ENCODE data around the gene RFTN1. TPM values are rescaled to one million over a fixed set of nuclear protein-coding genes. Genes with fewer than 3 reads are reported as not detected.

RFTN1 gene
- total and polyA plus RNA-seq, 9 of the 15 experiments (the other 6 are each of a cell fraction or from before 2014, with no cell fraction given), result 0.08 to 0.51 (median 0.11) TPM; not detected in 6

- TF ChIP-seq GABPB2 (CRISPR knock-in tag; conservative IDR thresholded peaks at IDR 0.05) (no peak), ZSCAN29 (IDR thresholded peaks at IDR 0.05) (no peak), STAT5A (IDR thresholded peaks at IDR 0.05; ENCODE audit: borderline replicate concordance, low read length) (peak; percentile 91), RBM22 (IDR thresholded peaks at IDR 0.05; ENCODE audit: low read depth, low read length, poor library complexity, severe bottlenecking) (no peak), ZNF77 (CRISPR knock-in tag; IDR thresholded peaks at IDR 0.05) (no peak), GABPB1 (CRISPR knock-in tag; IDR thresholded peaks at IDR 0.05) (0 out of 2 replicates have a peak, but pooled peaks have one; percentile 17), ZNF445 (CRISPR knock-in tag; IDR thresholded peaks at IDR 0.05; ENCODE audit: low read depth) (no peak), NUFIP1 (IDR thresholded peaks at IDR 0.05; ENCODE audit: partially characterized antibody) (no peak), HOXB6 (CRISPR knock-in tag; IDR thresholded peaks at IDR 0.05; ENCODE audit: borderline replicate concordance) (no peak), TOE1 (IDR thresholded peaks at IDR 0.05; ENCODE audit: borderline replicate concordance) (peak; percentile 70; the same call in 1 of the 2 replicates), TOE1 (CRISPR knock-in tag; IDR thresholded peaks at IDR 0.05; ENCODE audit: borderline replicate concordance, low read depth) (no peak), MLX (CRISPR knock-in tag; conservative IDR thresholded peaks at IDR 0.05) (no peak), RFX5 (IDR thresholded peaks at IDR 0.05; ENCODE audit: low read depth, low read length) (no peak), ESRRB (CRISPR knock-in tag; IDR thresholded peaks at IDR 0.05; ENCODE audit: borderline replicate concordance) (no peak), MTF1 (CRISPR knock-in tag; IDR thresholded peaks at IDR 0.05; ENCODE audit: borderline replicate concordance) (no peak), POLR3A (IDR thresholded peaks at IDR 0.05; ENCODE audit: borderline replicate concordance, extremely low read depth, insufficient read depth, insufficient read length) (no peak), RAD51 (IDR thresholded peaks at IDR 0.05; ENCODE audit: borderline replicate concordance, low read depth) (no peak), DNMT1 (IDR thresholded peaks at IDR 0.05) (no peak), LCOR (CRISPR knock-in tag; IDR thresholded peaks at IDR 0.05) (no peak)
- TF ChIP-seq, protein P1, sequence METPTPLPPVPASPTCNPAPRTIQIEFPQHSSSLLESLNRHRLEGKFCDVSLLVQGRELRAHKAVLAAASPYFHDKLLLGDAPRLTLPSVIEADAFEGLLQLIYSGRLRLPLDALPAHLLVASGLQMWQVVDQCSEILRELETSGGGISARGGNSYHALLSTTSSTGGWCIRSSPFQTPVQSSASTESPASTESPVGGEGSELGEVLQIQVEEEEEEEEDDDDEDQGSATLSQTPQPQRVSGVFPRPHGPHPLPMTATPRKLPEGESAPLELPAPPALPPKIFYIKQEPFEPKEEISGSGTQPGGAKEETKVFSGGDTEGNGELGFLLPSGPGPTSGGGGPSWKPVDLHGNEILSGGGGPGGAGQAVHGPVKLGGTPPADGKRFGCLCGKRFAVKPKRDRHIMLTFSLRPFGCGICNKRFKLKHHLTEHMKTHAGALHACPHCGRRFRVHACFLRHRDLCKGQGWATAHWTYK (CRISPR knock-in tag; IDR thresholded peaks at IDR 0.05), result no peak
- TF ChIP-seq, protein P2, sequence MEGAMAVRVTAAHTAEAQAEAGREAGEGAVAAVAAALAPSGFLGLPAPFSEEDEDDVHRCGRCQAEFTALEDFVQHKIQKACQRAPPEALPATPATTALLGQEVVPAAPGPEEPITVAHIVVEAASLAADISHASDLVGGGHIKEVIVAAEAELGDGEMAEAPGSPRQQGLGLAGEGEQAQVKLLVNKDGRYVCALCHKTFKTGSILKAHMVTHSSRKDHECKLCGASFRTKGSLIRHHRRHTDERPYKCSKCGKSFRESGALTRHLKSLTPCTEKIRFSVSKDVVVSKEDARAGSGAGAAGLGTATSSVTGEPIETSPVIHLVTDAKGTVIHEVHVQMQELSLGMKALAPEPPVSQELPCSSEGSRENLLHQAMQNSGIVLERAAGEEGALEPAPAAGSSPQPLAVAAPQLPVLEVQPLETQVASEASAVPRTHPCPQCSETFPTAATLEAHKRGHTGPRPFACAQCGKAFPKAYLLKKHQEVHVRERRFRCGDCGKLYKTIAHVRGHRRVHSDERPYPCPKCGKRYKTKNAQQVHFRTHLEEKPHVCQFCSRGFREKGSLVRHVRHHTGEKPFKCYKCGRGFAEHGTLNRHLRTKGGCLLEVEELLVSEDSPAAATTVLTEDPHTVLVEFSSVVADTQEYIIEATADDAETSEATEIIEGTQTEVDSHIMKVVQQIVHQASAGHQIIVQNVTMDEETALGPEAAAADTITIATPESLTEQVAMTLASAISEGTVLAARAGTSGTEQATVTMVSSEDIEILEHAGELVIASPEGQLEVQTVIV (CRISPR knock-in tag; IDR thresholded peaks at IDR 0.05; ENCODE audit: borderline replicate concordance), result no peak
Measured at GRCh38 chr3:16304061-16305010, 209.2 kb downstream of the RFTN1 start (continued).
